Colonic mucosa (tissue), 4 donors: ENCODE results near the gene VPS8. TPM values are rescaled to one million over a fixed set of nuclear protein-coding genes. Genes with fewer than 3 reads are reported as not detected.

Experiments
- DNase-seq: peaks from one replicate; pipeline ENCODE4 v3.0.0-alpha.2; 2020
- H3K27ac ChIP-seq: fragments of 200-600 bp; one replicate; pipeline ENCODE4 v1.8.0; 2021
- H3K27me3 ChIP-seq: fragments of 200-600 bp; one replicate; pipeline ENCODE4 v1.8.0; 2021
- H3K36me3 ChIP-seq: fragments of 200-600 bp; one replicate; pipeline ENCODE4 v1.8.0; 2021
- H3K4me1 ChIP-seq: fragments of 200-600 bp; one replicate; pipeline ENCODE4 v1.8.0; 2021; ENCODE audit warnings: mild to moderate bottlenecking
- H3K4me3 ChIP-seq: fragments of 200-600 bp; one replicate; pipeline ENCODE4 v1.8.0; 2021
- H3K9ac ChIP-seq, 2 donors: one replicate each; pipeline ENCODE4 v1.7.0; 2013; ENCODE audit warnings: control low read depth in 2 of 2, low read depth in 2 of 2, low read length in 2 of 2
- H3K9me3 ChIP-seq: fragments of 200-600 bp; one replicate; pipeline ENCODE4 v1.8.0; 2021
- intact Hi-C: fragments of 100-400 bp; cut with DNase I; formaldehyde crosslinking; loops from one replicate; pipeline ENCODE4 v1.14.1; 2022
- total RNA-seq, 2 donors: library from RNA; stranded (reverse); fragmentation: NEBNext Ultra II Directional in 1 of 2; extraction: Animal tissue kit (Norgen Biotek cat#: 25700) in 1 of 2; gene quantifications; one replicate each; pipeline ENCODE4 v1.2.1, GENCODE V29; 2021
- TF ChIP-seq, protein P1 (sequence below): fragments of 200-600 bp; IDR thresholded peaks from one replicate; pipeline ENCODE4 v1.8.0; 2022; ENCODE audit warnings: antibody characterized with exemption, mild to moderate bottlenecking
- donor health status: healthy.
- donor health status: DM: no; HTN: no; CAD: no.
- donor health status: DM: no; HTN: no; CAD: no.

Gene VPS8, protein sequence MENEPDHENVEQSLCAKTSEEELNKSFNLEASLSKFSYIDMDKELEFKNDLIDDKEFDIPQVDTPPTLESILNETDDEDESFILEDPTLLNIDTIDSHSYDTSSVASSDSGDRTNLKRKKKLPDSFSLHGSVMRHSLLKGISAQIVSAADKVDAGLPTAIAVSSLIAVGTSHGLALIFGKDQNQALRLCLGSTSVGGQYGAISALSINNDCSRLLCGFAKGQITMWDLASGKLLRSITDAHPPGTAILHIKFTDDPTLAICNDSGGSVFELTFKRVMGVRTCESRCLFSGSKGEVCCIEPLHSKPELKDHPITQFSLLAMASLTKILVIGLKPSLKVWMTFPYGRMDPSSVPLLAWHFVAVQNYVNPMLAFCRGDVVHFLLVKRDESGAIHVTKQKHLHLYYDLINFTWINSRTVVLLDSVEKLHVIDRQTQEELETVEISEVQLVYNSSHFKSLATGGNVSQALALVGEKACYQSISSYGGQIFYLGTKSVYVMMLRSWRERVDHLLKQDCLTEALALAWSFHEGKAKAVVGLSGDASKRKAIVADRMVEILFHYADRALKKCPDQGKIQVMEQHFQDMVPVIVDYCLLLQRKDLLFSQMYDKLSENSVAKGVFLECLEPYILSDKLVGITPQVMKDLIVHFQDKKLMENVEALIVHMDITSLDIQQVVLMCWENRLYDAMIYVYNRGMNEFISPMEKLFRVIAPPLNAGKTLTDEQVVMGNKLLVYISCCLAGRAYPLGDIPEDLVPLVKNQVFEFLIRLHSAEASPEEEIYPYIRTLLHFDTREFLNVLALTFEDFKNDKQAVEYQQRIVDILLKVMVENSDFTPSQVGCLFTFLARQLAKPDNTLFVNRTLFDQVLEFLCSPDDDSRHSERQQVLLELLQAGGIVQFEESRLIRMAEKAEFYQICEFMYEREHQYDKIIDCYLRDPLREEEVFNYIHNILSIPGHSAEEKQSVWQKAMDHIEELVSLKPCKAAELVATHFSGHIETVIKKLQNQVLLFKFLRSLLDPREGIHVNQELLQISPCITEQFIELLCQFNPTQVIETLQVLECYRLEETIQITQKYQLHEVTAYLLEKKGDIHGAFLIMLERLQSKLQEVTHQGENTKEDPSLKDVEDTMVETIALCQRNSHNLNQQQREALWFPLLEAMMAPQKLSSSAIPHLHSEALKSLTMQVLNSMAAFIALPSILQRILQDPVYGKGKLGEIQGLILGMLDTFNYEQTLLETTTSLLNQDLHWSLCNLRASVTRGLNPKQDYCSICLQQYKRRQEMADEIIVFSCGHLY (N-terminal part only)
- 10 to 100 TPM; 43.7 to 54.8 TPM for total RNA-seq

DNA sequence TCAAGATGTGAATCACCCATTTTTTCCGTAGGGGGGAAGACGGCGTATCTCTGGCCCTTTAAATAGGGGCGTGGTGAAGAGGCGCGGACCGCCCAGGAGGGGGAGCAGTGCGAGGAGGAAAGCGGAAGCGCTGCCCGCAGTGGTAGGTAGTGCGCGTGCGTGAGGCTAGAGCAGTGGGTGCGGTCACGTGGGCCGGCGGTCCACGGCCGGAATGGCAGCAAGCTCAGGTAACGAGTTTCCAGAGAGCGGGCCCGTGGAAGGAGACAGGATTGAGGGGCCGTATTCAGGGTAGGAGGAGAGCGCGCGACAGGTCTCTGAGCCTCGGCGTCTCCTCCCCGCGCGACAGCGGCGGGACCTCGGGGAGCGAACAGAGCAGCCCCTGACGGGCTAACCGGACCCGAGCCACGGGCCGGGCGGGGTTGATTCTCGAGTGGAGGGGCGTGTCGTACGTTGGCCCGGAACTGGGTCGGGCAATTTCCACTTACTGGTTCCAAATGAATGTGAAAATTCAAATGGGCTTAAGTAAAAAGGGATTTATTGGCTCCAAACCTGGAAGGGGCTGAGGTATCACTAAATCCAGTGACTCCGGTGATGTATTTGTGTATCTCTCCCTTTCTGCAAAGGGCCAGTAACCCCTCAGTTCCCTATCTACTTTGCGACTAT is at the start of gene VPS8:
Gene VPS8, plus strand, starts transcription at position 168 of the 663 bp plus-strand sequence. CDS start 12,467 bp downstream, outside the sequence.
- Histone ChIP-seq H3K9me3 (no peaks in the 10 kb centered on the region), H3K4me1 (no peaks in the 10 kb centered on the region), H3K36me3 (no peaks in the 10 kb centered on the region), H3K4me3 (peak within 1 kb of the TSS; percentile 97), H3K27me3 (no peaks in the 10 kb centered on the region), H3K9ac (peak within 1 kb of the TSS; percentile 67 to 89), H3K27ac (peak within 1 kb of the TSS; percentile 86)
- TF ChIP-seq, protein P1, sequence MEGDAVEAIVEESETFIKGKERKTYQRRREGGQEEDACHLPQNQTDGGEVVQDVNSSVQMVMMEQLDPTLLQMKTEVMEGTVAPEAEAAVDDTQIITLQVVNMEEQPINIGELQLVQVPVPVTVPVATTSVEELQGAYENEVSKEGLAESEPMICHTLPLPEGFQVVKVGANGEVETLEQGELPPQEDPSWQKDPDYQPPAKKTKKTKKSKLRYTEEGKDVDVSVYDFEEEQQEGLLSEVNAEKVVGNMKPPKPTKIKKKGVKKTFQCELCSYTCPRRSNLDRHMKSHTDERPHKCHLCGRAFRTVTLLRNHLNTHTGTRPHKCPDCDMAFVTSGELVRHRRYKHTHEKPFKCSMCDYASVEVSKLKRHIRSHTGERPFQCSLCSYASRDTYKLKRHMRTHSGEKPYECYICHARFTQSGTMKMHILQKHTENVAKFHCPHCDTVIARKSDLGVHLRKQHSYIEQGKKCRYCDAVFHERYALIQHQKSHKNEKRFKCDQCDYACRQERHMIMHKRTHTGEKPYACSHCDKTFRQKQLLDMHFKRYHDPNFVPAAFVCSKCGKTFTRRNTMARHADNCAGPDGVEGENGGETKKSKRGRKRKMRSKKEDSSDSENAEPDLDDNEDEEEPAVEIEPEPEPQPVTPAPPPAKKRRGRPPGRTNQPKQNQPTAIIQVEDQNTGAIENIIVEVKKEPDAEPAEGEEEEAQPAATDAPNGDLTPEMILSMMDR: peak; percentile 63
- peak; percentile 98 for DNase-seq
- intact Hi-C loops: no loop called here

DNA sequence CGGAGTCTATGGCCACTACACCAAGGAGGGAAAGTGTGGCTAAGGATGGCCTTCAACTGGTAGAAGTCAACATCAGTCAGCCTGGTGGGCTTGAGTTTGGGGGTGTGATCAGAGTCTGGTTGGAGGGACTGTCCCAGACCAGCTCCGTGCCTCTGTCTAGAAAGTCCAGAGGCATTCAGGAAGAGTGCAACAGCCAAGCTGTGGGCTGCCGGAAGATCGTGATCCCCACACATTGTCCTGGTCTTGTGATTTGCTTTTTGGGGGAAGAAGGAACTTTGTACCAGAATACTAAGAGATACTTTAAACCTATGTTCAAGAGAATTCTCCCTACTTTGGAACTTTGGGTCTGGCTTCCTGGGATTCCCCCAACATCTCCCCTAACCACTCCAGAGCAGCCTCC is 47.8 kb upstream of the VPS8 start:
- H3K27ac ChIP-seq: no peak overlapping the region
- H3K9ac ChIP-seq: no peak overlapping the region
- H3K27me3 ChIP-seq: no peaks in the 10 kb centered on the region
- no peaks in the 10 kb centered on the region for H3K4me1 ChIP-seq
- no peaks in the 10 kb centered on the region for H3K36me3 ChIP-seq
- no peak for DNase-seq
- intact Hi-C loops: no loop called here
- no peak overlapping the region for H3K4me3 ChIP-seq
- TF ChIP-seq, protein P1: no peak
- H3K9me3 ChIP-seq: no peaks in the 10 kb centered on the region

DNA sequence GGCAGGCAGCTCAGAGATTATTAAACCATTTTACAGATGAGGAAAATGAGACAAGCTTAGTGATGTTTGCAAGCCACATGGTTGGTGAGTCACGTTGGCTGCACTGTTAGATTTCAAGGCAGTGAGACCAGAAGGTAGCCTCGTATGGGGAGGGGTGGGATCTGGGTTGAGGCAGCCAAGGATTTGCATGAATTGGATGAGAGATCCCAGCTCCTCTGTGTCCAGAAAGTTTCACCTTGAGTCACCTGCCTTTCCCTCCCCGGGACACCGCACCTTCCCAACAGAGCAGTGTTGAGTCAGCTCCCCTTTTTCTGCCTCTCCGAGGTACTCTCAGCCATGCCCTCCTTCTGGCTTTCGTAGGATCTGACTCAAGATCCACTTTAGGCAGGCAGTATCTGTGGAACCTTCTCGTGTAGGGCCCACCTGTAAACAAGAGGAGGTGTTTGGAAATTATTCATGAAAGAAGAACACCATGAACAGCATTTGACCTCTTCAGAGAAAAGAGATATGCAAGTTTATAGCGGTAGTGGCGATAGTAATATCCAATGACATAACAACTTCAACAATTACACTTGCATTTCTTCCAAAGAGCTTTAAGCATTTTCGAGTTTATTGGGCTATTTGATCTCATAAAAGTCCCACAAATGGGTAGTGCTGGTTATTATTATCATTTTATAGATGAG is 46.8 kb upstream of the VPS8 start:
- intact Hi-C loops: no loop called here
- Histone ChIP-seq H3K27me3 (no peaks in the 10 kb centered on the region), H3K9ac (no peak overlapping the region), H3K9me3 (no peaks in the 10 kb centered on the region), H3K27ac (no peak overlapping the region), H3K4me3 (no peak overlapping the region), H3K36me3 (no peaks in the 10 kb centered on the region), H3K4me1 (no peaks in the 10 kb centered on the region)
- no peak for DNase-seq
- TF ChIP-seq, protein P1: no peak

DNA sequence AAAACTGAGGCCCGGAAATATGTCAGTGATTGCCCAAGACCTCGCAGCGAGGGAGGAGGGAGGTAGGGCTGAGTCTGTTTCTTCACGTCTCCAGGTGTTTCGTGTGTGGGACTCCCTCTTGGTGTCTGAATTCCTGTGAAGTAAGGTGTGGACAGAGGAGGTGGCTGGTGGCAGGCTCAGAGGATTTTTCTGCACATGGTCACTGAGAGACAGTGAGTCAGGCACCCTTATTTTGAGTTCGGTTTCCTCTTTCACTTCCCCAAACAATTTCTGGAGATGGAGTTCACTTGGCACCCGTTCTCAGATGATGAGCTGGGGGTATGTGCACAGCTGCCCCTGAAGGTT is 46.3 kb upstream of the VPS8 start:
- no peak for DNase-seq
- Histone ChIP-seq H3K9ac (no peak overlapping the region), H3K27ac (no peak overlapping the region)

More for the DNA sequence above, 46.3 kb upstream of the VPS8 start:
- no peaks in the 10 kb centered on the region for H3K9me3 ChIP-seq
- H3K4me1 ChIP-seq: no peaks in the 10 kb centered on the region
- H3K4me3 ChIP-seq: no peak overlapping the region
- H3K36me3 ChIP-seq: no peaks in the 10 kb centered on the region
- intact Hi-C loops: no loop called here
- H3K27me3 ChIP-seq: no peaks in the 10 kb centered on the region
- TF ChIP-seq, protein P1: no peak
